ENCODE results near the gene UBE2E1.
"Not testable (repeated sequence)": the region's sequence is repeated elsewhere in the genome, so short reads cannot be mapped to it uniquely, and the experiment has no call there.

DNA sequence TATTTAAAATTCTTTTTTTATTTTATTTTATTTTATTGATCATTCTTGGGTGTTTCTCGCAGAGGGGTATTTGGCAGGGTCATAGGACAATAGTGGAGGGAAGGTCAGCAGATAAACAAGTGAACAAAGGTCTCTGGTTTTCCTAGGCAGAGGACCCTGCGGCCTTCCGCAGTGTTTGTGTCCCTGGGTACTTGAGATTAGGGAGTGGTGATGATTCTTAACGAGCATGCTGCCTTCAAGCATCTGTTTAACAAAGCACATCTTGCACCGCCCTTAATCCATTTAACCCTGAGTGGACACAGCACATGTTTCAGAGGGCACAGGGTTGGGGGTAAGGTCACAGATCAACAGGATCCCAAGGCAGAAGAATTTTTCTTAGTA, 64.9 kb downstream of the UBE2E1 start:
- TF ChIP-seq, protein P1, sequence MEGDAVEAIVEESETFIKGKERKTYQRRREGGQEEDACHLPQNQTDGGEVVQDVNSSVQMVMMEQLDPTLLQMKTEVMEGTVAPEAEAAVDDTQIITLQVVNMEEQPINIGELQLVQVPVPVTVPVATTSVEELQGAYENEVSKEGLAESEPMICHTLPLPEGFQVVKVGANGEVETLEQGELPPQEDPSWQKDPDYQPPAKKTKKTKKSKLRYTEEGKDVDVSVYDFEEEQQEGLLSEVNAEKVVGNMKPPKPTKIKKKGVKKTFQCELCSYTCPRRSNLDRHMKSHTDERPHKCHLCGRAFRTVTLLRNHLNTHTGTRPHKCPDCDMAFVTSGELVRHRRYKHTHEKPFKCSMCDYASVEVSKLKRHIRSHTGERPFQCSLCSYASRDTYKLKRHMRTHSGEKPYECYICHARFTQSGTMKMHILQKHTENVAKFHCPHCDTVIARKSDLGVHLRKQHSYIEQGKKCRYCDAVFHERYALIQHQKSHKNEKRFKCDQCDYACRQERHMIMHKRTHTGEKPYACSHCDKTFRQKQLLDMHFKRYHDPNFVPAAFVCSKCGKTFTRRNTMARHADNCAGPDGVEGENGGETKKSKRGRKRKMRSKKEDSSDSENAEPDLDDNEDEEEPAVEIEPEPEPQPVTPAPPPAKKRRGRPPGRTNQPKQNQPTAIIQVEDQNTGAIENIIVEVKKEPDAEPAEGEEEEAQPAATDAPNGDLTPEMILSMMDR (conservative IDR thresholded peaks at IDR 0.05) = not testable (repeated sequence)
- not testable (repeated sequence) for TF ChIP-seq EZH2 (IDR thresholded peaks at IDR 0.05; ENCODE audit: low read depth)

All from PC-9 (cell line).